Measurements from ENCODE around the gene ERN1.
"Not testable (repeated sequence)": the region's sequence is repeated elsewhere in the genome, so short reads cannot be mapped to it uniquely, and the experiment has no call there.

Gene ERN1

GRCh38 chr17:64173646-64174045 is 43.7 kb upstream of the ERN1 start:
- no peak for TF ChIP-seq CTCF (conservative IDR thresholded peaks at IDR 0.05; ENCODE audit: low read depth, low read length)
- H3K4me3 ChIP-seq (ENCODE audit: low read length) = no peak overlapping the region
- no peak for DNase-seq (ENCODE audit: low read depth)

GRCh38 chr17:64172510-64172909 is 42.6 kb upstream of the ERN1 start:
- no peak for DNase-seq (ENCODE audit: low read depth)
- TF ChIP-seq CTCF (conservative IDR thresholded peaks at IDR 0.05; ENCODE audit: low read depth, low read length) = no peak
- H3K4me3 ChIP-seq (ENCODE audit: low read length) = no peak overlapping the region

GRCh38 chr17:64171041-64171440 is 41.1 kb upstream of the ERN1 start:
- no peak for DNase-seq (ENCODE audit: low read depth)
- TF ChIP-seq CTCF (conservative IDR thresholded peaks at IDR 0.05; ENCODE audit: low read depth, low read length) = no peak
- H3K4me3 ChIP-seq (ENCODE audit: low read length) = no peak overlapping the region

GRCh38 chr17:64170286-64170685 is 40.3 kb upstream of the ERN1 start:
- no peak overlapping the region for H3K4me3 ChIP-seq (ENCODE audit: low read length)
- no peak for TF ChIP-seq CTCF (conservative IDR thresholded peaks at IDR 0.05; ENCODE audit: low read depth, low read length)
- no peak for DNase-seq (ENCODE audit: low read depth)

- H3K4me3 ChIP-seq (ENCODE audit: low read length) = not testable (repeated sequence)
Measured at GRCh38 chr17:64167666-64168065, 37.7 kb upstream of the ERN1 start.

GRCh38 chr17:64166876-64167275 is 36.9 kb upstream of the ERN1 start:
- no peak for DNase-seq (ENCODE audit: low read depth)
- H3K4me3 ChIP-seq (ENCODE audit: low read length) = no peak overlapping the region
- TF ChIP-seq CTCF (conservative IDR thresholded peaks at IDR 0.05; ENCODE audit: low read depth, low read length) = no peak

More at GRCh38 chr17:64167666-64168065, 37.7 kb upstream of the ERN1 start:
- not testable (repeated sequence) for DNase-seq (ENCODE audit: low read depth)

- H3K4me3 ChIP-seq (ENCODE audit: low read length) = no peak overlapping the region
- DNase-seq (ENCODE audit: low read depth) = no peak
- no peak for TF ChIP-seq CTCF (conservative IDR thresholded peaks at IDR 0.05; ENCODE audit: low read depth, low read length)
Measured at GRCh38 chr17:64165347-64165746, 35.4 kb upstream of the ERN1 start.

All from retinal pigment epithelial cell (primary cell).